K562 (cell line): ENCODE data around the gene HJV. TPM values are rescaled to one million over a fixed set of nuclear protein-coding genes. Genes with fewer than 3 reads are reported as not detected.

Experiments used
- BMI1 ChIP-seq: fragments of 150-350 bp; IDR thresholded peaks from 2 replicates; pipeline ENCODE4 v1.6.1; 2014; ENCODE audit warnings: low read length
- KAT2B ChIP-seq: IDR thresholded peaks from one replicate; pipeline ENCODE4 v1.6.1; 2012; ENCODE audit warnings: low read depth, mild to moderate bottlenecking, control low read depth, inconsistent platforms, low read length, moderate library complexity
- MAFG ChIP-seq: fragments of 450-650 bp; conservative IDR thresholded peaks from 2 replicates; pipeline ENCODE4 v1.6.1; 2016; ENCODE audit warnings: missing genetic modification characterization, missing compliant biosample characterization
- MECOM ChIP-seq: fragments of 250-450 bp; sonication (Bioruptor Pico); IDR thresholded peaks from 2 replicates; pipeline ENCODE4 v1.8.0; 2022; ENCODE audit warnings: inconsistent platforms
- MYBL2 ChIP-seq, 2 experiments: fragments of 450-650 bp in 1 of 2; sonication (generic) in 1 of 2; formaldehyde crosslinking in 1 of 2; IDR thresholded peaks; 2 replicates each; pipeline versions ENCODE4 v1.6.1 to v1.8.1; 2017 to 2022; ENCODE audit warnings: borderline replicate concordance in 1 of 2, inconsistent platforms in 1 of 2, low read depth in 1 of 2, mild to moderate bottlenecking in 1 of 2, missing genetic modification reagents in 1 of 2, moderate library complexity in 1 of 2
- NFATC3 ChIP-seq: fragments of 450-650 bp; IDR thresholded peaks from 2 replicates; pipeline ENCODE4 v1.6.1; 2017; ENCODE audit warnings: mild to moderate bottlenecking
- POLR2A ChIP-seq: fragments of 450-650 bp; conservative IDR thresholded peaks from 2 replicates; pipeline ENCODE4 v1.6.1; 2016
- PYGO2 ChIP-seq: fragments of 450-650 bp; IDR thresholded peaks from 2 replicates; pipeline ENCODE4 v1.6.1; 2016; ENCODE audit warnings: mild to moderate bottlenecking, missing genetic modification characterization, moderate library complexity, missing compliant biosample characterization
- ZNF77 ChIP-seq: fragments of 250-450 bp; sonication (Bioruptor Pico); IDR thresholded peaks from 2 replicates; pipeline ENCODE4 v1.5.0; 2020
- polyA plus RNA-seq, 8 experiments: library from polyadenylated mRNA; depleted of rRNA in 4 of 8; stranded (reverse) in 5 of 8; unstranded in 3 of 8; fragments of >200 nt; fragmentation: Nextera tagmentation in 2 of 8; fragmentation: Illumina TruSeq in 1 of 8; extraction: Ambion mirVana in 2 of 8; extraction: Trizol in 1 of 8; gene quantifications; 2 replicates each; pipeline versions ENCODE4 v1.2.1 to v1.2.3, GENCODE V29; 2011 to 2014; ENCODE audit warnings: inconsistent platforms in 1 of 8, missing spikeins in 1 of 8
- total RNA-seq, 7 experiments: library from RNA; depleted of rRNA in 6 of 7; stranded (reverse); fragments of >200 nt in 6 of 7; fragmentation: Illumina TruSeq in 2 of 7; extraction: Trizol in 2 of 7; gene quantifications; 2 replicates each; pipeline versions ENCODE4 v1.2.1 to v1.2.3, GENCODE V29; 2011 to 2021; ENCODE audit warnings: low replicate concordance in 1 of 7
- TF ChIP-seq, protein P1 (sequence below), 3 experiments: IDR thresholded peaks in 2 of 3; conservative IDR thresholded peaks in 1 of 3; 2 replicates each; pipeline ENCODE4 v1.5.1; 2011 to 2012; ENCODE audit warnings: low read length in 3 of 3, mild to moderate bottlenecking in 3 of 3, control low read depth in 2 of 3, improper control_type of control experiment in 1 of 3, inconsistent platforms in 1 of 3, low read depth in 1 of 3, mixed read lengths in 1 of 3, moderate library complexity in 1 of 3; ENCODE audit not compliant: insufficient read depth in 2 of 3
- TF ChIP-seq, protein P2 (sequence below), 2 experiments: fragments of 450-650 bp in 1 of 2; IDR thresholded peaks; 2 replicates each; pipeline ENCODE4 v1.6.1; 2011 to 2017; ENCODE audit warnings: low read depth in 2 of 2, antibody characterized with exemption in 1 of 2, borderline replicate concordance in 1 of 2, low read length in 1 of 2, mild to moderate bottlenecking in 1 of 2, mixed read lengths in 1 of 2; ENCODE audit not compliant: control insufficient read depth in 1 of 2
- TF ChIP-seq, protein P3 (sequence below), 2 experiments: fragments of 450-650 bp; IDR thresholded peaks; 2 replicates each; pipeline ENCODE4 v1.6.1; 2016; ENCODE audit warnings: mild to moderate bottlenecking in 2 of 2, borderline replicate concordance in 1 of 2, low read depth in 1 of 2, moderate library complexity in 1 of 2

The HJV gene
- total and polyA plus RNA-seq, 9 of the 15 experiments (the other 6 are each of a cell fraction or from before 2014, with no cell fraction given) = 1.0 to 6.6 (median 2.4) TPM

DNA sequence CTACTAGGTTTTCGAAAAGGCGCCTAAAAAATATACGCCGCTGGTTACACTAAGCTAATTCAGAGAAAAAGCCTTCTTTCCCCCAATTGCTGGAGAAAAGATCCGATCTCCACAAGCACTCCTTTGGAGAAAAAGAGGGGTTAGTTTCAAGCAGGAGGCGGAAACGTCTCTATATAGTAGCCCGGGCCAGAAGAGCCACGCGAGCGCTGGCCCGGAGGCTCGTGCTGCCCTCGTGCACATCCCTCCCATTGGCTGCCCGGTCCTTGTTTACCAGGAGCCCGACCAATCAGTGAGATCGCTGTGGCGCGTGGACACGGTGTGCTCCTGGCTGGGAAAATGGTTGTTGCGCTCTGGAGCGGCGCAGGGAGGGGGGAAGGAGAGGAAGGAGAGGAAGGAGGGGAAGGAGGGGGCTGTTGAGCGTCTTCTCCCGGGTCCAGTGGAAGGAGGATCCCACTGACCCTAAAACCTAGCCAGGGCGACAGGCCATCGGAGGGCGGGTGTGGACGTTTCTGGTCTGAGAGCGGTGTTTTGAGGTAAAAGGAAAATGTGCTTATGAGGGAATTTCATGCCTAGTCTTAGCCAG lies 25.0 kb downstream of the HJV start, which contains the start of gene TXNIP (continued):
- TF ChIP-seq, protein P1, sequence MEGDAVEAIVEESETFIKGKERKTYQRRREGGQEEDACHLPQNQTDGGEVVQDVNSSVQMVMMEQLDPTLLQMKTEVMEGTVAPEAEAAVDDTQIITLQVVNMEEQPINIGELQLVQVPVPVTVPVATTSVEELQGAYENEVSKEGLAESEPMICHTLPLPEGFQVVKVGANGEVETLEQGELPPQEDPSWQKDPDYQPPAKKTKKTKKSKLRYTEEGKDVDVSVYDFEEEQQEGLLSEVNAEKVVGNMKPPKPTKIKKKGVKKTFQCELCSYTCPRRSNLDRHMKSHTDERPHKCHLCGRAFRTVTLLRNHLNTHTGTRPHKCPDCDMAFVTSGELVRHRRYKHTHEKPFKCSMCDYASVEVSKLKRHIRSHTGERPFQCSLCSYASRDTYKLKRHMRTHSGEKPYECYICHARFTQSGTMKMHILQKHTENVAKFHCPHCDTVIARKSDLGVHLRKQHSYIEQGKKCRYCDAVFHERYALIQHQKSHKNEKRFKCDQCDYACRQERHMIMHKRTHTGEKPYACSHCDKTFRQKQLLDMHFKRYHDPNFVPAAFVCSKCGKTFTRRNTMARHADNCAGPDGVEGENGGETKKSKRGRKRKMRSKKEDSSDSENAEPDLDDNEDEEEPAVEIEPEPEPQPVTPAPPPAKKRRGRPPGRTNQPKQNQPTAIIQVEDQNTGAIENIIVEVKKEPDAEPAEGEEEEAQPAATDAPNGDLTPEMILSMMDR (IDR thresholded peaks at IDR 0.05 in 2 of 3, conservative IDR thresholded peaks at IDR 0.05 in 1 of 3; ENCODE audit: insufficient read depth in 2 of 3, low read depth in 1 of 3, low read length in 3 of 3) = peak in 1 of 3 experiments; percentile 4; a peak in 1 of 6 replicates
- TF ChIP-seq MECOM (CRISPR knock-in tag) (0 out of 2 replicates have a peak, but pooled peaks have one; percentile 39), NFATC3 (no peak; the same call in 1 of the 2 replicates), POLR2A (peak; percentile 100), ZNF77 (CRISPR knock-in tag) (no peak), PYGO2 (no peak), MAFG (tag) (peak; percentile 55; the same call in 1 of the 2 replicates), KAT2B (no peak), BMI1 (no peak), MYBL2 (IDR thresholded peaks at IDR 0.05; ENCODE audit: low read depth) (no peak), MYBL2 (CRISPR knock-in tag; IDR thresholded peaks at IDR 0.05; ENCODE audit: borderline replicate concordance) (no peak)
- TF ChIP-seq, protein P2, sequence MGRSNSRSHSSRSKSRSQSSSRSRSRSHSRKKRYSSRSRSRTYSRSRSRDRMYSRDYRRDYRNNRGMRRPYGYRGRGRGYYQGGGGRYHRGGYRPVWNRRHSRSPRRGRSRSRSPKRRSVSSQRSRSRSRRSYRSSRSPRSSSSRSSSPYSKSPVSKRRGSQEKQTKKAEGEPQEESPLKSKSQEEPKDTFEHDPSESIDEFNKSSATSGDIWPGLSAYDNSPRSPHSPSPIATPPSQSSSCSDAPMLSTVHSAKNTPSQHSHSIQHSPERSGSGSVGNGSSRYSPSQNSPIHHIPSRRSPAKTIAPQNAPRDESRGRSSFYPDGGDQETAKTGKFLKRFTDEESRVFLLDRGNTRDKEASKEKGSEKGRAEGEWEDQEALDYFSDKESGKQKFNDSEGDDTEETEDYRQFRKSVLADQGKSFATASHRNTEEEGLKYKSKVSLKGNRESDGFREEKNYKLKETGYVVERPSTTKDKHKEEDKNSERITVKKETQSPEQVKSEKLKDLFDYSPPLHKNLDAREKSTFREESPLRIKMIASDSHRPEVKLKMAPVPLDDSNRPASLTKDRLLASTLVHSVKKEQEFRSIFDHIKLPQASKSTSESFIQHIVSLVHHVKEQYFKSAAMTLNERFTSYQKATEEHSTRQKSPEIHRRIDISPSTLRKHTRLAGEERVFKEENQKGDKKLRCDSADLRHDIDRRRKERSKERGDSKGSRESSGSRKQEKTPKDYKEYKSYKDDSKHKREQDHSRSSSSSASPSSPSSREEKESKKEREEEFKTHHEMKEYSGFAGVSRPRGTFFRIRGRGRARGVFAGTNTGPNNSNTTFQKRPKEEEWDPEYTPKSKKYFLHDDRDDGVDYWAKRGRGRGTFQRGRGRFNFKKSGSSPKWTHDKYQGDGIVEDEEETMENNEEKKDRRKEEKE (IDR thresholded peaks at IDR 0.05; ENCODE audit: borderline replicate concordance in 1 of 2, control insufficient read depth in 1 of 2, low read depth in 2 of 2, low read length in 1 of 2) = peak; percentile 94 to 100
- TF ChIP-seq, protein P3, sequence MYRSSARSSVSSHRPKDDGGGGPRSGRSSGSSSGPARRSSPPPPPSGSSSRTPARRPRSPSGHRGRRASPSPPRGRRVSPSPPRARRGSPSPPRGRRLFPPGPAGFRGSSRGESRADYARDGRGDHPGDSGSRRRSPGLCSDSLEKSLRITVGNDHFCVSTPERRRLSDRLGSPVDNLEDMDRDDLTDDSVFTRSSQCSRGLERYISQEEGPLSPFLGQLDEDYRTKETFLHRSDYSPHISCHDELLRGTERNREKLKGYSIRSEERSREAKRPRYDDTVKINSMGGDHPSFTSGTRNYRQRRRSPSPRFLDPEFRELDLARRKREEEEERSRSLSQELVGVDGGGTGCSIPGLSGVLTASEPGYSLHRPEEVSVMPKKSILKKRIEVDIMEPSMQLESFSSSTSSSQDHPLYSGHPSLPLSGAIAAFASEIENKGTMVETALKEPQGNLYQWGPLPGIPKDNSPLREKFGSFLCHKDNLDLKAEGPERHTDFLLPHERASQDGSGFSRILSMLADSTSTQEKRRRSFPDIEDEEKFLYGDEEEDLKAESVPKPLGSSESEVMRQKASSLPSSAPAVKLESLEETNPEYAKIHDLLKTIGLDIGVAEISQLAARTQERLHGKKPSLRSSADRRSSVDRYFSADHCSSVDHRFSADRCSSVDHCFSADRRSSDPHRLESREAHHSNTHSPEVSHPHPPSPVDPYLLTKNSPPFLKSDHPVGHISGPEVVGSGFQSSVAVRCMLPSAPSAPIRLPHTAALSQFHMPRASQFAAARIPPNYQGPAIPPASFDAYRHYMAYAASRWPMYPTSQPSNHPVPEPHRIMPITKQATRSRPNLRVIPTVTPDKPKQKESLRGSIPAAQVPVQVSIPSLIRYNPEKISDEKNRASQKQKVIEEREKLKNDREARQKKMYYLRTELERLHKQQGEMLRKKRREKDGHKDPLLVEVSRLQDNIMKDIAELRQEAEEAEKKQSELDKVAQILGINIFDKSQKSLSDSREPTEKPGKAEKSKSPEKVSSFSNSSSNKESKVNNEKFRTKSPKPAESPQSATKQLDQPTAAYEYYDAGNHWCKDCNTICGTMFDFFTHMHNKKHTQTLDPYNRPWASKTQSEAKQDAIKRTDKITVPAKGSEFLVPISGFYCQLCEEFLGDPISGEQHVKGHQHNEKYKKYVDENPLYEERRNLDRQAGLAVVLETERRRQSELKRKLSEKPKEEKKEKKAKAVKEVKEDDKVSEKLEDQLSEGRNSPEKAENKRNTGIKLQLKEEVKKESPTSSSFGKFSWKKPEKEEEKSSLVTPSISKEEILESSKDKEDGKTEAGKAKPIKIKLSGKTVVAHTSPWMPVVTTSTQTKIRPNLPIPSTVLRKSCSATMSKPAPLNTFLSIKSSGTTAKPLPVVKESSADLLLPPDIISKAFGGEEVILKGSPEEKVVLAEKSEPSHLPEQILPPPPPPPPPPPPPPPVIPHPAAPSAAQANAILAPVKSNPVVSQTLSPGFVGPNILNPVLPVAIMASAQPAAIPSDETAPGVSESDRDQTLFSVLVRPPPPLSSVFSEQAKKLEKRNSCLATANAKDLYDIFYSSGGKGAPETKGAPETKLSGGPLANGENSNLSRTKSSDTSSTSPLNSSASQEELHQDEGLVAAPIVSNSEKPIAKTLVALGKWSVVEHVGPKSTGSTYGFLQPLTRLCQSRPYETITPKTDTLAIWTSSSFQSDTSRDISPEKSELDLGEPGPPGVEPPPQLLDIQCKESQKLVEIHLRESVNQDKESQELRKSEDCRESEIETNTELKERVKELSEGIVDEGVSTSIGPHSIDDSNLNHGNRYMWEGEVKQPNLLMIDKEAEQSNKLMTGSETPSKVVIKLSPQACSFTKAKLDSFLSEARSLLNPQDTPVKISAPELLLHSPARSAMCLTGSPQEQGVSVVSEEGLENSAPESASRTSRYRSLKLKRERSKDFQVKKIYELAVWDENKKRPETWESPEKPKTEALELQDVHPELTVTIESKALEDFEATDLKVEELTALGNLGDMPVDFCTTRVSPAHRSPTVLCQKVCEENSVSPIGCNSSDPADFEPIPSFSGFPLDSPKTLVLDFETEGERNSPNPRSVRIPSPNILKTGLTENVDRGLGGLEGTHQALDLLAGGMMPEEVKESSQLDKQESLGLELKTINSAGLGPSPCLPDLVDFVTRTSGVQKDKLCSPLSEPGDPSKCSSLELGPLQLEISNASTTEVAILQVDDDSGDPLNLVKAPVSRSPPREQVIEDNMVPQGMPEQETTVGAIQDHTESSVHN (IDR thresholded peaks at IDR 0.05; ENCODE audit: borderline replicate concordance in 1 of 2, low read depth in 1 of 2) = no peak; a peak in 1 of 4 replicates
